LHCN-M2 (cell line): Measurements from ENCODE around the gene MOGAT3. TPM values are rescaled to one million over a fixed set of nuclear protein-coding genes. Genes with fewer than 3 reads are reported as not detected.
A peak's percentile ranks its signal among the peaks of the same experiment; 100 is the strongest.
"Not testable (repeated sequence)": the region's sequence is repeated elsewhere in the genome, so short reads cannot be mapped to it uniquely, and the experiment has no call there.

Source experiments
- DNase-seq: peaks from one replicate; pipeline ENCODE4 v3.0.0-alpha.2; 2012; ENCODE audit warnings: low read depth
- total RNA-seq: library from RNA; depleted of rRNA; stranded (reverse); fragments of >200 nt; gene quantifications from 2 replicates; pipeline ENCODE4 v1.2.3, GENCODE V29; 2014

The MOGAT3 gene
- total RNA-seq, 1 experiment from 2014 or later = not detected

DNA sequence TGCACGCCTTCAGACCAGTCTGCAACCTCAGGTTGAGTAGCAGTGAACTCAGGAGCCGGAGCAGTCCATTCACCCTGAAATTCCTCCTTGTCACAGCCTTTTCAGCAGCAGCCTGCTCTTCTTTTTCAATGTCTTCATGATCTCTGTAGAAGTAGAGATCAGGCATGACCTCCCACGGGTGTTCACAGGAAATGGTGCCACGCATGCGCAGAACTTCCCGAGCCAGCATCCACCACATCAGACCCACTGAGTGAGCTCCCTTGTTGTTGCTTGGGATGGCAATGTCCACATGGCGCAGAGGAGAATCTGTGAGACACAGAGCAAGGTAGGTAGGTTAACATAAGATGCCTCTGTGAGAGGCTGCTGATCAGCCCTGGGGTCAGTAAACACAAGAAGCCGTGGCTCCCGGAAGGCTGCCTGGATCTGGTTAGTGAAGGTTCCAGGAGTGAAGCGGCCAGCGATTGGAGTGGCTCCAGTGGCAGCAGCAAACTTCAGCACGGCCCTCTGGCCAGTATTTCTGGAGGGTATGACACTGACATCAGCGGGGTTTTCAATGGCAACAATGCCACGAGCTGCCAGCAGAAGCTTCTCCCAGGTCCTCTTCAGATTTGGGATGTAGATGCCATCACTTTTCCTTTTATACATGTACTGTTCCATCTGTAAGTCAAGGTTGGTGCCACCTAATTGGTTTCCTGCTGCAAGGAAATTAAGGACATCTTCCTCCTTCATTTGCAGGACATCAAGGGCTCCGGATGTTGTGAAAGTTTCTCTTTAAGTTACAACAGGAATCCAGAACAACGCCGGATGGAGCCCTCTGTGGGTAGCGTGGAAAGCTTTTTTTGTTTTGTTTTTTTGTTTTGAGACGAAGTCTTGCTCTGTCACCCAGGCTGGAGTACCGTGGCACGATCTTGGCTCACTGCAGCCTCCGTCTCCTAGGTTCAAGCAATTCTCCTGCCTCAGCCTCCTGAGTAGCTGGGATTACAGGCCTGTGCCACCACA is 3.2 kb upstream of the MOGAT3 start:
- not testable (repeated sequence) for DNase-seq

DNA sequence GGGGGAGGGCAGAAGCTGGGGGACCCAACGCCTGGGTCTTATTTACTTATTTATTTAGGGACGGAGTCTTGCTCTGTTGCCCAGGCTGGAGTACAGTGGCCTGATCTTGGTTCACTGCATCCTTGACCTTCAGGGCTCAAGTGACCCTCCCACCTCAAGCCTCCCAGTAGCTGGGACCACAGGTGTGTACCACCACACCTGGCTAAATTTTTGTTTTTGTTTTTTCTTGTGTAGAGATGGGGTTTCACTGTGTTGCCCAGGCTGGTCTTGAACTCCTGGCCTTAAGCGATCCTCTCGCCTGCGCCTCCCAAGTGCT is 1.7 kb upstream of the MOGAT3 start:
- no peak for DNase-seq

DNA sequence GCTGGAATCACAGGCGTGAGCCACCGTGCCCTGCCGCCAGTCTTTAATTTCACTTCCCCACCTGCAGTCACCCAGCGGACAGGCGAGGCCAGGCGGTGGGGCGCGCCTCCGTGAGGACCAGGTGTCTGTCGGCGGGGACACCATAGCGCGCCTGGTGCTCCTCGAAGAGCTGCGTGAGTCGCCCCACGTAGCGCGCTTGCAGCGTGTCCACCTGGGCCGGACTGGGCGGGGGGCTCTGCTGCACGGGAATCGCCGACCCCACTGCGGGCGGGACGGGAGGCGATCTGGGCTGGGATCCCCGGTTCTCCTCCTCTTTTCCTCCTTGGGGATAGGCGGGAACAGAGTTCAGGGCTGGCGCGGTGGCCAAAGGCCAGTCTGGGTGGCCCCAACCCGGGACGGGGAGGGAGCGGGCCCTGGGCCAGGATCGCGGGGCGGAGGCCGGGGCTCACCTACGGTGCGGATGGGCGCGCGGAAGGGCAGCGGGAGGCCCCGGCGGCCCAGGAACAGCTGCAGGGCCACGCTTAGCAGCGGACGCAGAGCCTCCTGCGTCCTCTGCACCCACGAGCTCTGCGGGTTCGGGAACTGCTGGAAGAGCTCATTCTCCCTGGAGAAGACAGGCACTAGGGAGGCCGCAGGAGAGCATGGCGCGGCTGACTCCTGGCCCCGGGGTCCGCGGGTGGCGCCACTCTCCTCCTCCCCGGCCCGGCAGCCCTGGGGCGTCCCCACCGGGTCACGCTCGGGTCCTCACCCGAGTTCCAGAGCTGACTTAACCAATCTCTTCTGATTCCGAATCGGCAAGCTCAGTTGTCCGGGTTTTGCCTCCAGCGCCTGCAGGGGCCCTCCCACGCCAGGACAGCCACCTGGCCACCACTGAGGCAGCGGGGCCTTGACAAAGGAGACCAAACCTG is 1.1 kb upstream of the MOGAT3 start:
- DNase-seq = no peak

DNA sequence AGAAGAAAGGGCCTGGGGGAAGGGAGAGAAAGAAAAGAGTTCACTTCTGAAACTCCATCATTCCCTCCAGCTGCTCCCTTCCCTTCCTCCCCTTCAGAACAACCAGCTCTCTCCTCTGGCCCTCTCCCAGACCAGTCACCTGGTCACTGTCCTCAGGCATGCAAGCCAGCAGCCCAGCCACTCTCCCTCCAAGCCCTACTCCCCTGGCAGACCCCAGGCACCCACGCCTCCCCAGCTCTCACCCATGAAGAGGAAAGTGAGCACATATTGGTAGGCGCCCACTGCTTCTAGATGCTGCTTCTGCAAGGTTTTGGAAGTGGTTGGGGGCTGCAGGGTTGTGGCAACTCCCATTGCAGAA is 353 bp downstream of the MOGAT3 start:
- DNase-seq = no peak

DNA sequence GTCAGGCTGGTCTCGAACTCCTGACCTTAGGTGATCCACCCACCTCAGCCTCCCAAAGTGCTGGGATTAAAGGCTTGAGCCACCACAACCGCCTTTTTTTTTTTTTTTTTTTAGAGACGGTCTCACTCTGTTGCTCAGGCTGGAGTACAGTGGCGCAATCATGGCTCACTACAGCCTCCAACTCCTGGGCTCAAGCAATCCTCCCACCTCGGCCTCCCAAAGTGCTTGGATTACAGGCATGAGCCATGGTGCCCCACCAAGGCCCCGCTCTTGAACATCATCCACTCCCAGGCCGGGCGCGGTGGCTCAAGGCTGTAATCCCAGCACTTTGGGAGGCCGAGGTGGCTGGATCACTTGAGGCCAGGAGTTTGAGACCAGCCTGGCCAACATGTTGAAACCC is 1.3 kb downstream of the MOGAT3 start:
- DNase-seq = not testable (repeated sequence)

DNA sequence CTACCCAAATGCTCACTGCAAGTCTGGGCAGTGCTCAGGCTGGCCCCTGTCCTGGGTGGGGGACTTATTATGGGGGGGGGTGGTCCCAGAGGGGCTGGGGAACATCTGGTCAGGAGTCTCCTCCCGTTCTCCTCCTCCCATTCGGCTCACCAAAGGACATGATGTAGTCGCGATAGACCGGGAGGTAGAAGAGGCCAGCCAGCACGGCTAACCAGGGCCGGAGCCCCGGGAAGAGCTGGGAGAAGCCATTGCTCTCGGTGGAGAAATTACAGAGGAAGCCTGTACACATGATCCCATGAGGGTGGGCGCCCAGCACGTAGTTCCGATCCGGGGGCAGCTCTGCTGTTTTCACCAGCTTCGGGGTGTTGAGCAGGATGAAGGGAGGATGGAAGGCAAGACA is 2.4 kb downstream of the MOGAT3 start:
- no peak for DNase-seq

DNA sequence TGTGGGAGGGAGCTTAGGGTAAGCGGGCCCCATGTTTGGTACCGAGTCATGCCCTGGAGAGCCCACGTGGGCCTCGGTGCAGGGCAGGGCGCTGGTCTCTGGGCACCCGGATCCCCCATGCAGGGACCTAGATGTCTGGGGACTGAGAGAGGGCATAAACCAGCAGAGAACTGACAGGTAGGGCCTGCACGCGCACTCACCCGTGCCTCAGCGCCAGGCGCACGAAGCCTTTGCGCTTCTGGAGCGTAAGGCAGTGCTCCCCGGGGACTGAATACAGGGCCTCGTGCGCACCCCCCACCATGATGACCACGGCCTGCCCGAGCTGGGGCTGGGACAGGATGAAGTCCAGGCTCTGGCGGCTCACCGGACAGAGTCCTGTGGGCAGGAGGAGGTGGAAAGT is 2.8 kb downstream of the MOGAT3 start:
- DNase-seq = no peak

DNA sequence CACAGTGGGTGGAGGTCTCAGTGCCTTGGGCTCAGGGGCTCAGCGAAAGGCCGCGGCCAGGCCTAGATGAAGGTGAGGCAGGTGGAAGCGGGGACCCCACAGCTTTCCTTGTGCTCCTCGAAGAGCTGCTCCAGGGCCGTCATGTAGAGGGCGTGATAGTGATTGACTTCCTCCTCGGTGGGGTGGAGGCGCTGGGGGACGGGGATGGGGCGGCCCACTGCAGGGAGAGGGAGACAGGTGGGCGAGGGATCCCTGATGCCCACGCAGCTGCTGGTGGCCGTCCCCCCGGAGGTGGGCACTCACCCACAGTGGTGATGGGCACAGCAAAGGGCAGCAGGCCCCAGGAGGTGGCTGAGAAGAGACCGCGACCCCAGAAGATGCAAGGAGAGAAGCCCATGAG is 5.0 kb downstream of the MOGAT3 start:
- DNase-seq = no peak

DNA sequence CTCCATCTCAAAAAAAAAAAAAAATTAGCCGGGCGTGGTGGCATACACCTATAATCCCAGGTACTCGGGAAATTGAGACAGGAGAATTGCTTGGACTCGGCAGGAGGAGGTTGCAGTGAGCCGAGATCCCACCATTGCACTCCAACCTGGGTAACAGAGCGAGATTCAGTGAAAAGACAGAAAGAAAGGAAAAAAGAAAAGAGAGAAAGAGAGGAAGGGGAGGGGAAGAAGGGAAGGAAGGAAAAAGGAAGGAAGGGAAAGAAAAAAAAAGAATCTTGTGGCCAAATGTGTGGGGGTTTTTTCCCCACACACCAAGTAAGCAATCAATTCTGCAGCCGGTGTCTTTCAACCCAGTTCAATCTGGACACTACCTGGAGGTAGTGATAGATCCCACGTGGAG is 11.7 kb downstream of the MOGAT3 start:
- no peak for DNase-seq

DNA sequence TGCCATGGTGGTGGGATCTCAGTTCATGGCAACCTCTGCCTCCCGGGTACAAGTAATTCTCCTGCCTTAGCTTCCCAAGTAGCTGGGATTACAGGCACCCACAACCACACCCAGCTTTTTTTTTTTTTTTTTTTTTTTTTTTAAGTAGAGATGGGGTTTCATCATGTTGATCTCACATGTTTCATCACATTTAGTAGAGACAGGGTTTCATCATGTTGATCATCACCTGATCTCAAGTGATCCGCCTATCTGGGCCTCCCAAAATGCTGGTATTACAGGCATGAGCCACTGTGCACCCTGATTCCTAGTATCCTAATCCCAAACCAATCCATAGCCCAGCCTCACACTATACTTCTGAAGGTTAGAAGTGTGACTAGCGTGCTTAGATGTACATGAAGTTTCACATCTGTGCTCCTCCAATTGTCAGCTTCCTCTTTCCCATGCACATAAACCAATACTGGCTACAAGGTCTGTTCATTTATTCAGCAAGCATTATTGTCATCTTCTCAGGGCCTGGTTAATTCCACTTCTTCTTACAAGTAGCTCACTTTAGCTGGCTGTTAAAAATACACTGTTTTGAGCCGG is 13.9 kb downstream of the MOGAT3 start:
- no peak for DNase-seq

DNA sequence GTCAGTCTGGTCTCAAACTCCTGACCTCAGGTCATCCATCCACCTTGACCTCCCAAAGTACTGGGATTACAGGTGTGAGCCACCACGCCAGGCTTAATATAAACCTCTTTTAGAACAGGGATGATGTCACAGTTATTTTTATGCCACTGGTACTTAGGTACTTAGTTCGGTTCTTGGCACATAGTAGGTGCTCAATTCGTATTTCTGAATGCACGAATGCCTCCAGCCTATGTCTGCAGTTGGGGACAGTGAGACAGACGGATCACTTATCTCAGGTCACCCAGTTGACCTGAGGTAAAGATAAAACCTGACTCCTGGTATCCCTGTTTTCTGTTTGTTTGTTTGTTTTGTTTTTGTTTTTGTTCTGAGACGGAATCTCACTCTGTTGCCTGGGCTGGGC is 14.6 kb downstream of the MOGAT3 start:
- no peak for DNase-seq

DNA sequence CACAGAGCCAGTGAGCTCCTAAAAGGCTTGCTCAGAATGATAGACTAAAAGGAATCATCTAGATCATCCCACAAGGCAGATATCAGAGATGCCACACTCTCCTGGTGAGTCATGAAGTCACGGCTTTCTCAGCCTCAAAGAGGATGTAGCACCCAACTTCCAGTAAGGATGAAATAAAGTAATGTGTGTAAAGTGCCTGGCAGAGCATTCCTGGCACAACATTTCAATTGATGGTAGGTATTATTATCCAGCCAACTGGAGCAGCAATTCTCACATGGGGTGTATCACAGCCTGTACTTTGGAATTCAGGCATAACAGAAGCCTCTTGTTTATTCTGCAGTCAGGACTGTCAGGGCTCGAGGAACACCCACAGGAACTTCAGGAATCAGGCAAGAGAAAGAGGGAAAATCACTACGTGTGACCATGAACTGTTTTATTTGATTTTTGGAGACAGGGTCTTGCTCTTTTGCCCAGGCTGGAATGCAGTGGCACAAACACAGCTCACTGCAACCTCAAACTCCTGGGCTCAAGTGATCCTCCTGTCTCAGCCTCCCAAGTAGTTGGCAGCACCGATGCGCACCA is 15.5 kb downstream of the MOGAT3 start:
- peak; percentile 74 for DNase-seq

DNA sequence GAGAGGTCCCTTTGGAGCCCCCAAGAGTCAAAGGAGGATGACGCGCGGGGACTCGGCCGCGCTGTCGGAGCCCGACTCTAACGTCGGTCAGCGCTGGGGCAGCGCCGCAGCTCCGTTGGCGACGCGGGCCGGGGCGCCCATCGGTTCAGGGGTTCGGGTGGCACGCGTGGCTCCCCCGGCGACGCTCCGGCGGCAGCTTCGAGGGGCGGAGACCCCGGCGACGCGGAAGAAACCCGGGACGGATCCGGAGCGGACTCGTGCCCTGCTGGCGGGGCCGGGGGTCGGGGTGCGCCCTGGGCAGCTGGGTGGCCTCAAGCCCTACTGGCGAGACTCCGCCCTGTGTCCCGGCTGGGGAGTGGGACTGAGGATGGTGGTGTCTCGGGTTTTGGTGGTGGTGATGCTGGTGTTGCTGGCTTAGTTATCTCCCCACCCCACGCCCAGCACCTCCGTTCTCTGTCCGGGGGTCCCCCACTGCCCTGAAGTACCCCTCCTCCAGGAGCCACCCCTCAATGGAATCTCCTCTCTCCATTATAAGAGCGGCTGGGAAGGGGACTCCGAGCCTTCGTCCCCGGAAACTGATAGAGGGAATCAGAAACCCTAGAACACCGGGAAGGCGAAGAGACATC is 20.6 kb downstream of the MOGAT3 start, which contains the start of gene NAT16:
Gene NAT16 (minus strand): TSS at position 164 of the 626 bp plus-strand sequence. CDS start 5,486 bp downstream, outside the sequence.
- no peak for DNase-seq

DNA sequence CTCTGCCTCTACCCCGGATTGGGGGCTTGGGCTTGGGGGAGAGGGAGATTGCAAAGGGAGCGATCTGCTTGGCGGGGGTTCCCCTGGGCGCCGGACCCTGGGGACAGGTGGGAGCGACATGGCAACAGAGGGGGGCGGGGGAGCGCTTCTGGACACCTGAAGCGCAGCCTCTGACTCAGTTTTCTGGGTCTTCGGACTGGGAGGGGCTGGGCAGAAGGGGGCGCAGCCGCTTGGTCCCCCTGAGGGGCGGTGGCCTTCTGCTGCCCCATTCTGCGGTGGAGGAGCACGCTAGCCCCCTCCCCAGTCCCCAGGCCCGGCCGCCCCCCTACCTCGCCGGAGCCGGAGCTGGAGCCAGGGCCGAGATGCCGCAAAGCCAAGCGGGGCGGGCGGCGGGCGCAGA is 21.1 kb downstream of the MOGAT3 start:
- DNase-seq = no peak

DNA sequence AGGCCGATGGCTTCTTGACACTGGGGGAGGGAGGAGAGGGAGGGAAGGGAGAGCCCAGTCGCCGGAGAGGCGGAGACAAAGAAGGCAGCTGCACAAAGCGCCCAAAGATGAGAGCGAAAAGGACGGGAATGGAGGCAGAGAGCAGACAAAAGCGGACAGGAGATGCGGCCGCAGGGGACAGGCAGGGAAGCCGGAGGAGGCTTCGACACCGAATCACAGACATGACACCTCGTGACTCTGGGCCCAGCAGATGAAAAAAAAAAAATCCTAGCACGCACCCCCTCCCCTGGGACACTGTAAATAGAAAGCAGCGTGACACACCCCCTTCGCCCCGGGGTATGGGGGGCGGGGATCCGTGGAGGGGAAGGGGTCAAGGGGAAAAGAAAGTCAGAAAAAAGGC is 21.7 kb downstream of the MOGAT3 start:
- no peak for DNase-seq

DNA sequence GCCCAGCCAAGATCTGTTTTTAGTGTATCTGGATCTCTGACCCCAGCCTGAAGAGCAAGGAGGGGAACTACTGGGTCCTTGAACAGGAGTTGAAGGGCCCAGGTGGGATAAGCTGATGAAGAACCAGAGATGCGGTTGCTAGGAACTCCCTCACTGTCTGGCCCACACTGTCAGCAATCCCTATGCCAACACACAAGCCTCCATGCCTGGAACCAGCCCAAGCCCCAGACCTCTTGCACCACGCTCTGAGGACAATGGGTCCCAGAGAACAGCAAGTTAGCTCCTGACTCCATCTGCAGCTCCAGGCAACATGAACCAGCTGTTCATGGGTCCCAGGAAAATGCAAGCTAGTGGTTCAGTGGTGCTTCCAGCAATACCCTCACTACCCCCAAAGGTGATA is 23.2 kb downstream of the MOGAT3 start:
- DNase-seq = no peak

DNA sequence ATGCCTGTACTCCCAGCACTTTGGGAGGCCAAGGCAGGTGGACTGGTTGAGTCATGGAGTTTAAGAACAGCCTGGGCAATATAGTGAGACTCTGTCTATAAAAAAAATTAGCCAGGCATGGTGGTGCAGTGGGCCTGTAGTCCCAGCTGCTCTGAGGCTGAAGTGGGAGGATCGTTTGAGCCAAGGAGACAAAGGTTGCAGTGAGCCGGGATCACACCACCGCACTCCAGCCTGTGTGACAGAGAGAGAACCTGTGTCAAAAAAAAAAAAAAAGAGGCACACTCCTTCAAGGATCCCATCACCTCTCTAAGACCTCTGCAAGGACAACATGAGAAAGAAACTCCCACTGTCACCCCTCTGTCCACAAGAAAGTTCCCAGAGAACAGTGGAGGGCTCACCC is 25.2 kb downstream of the MOGAT3 start:
- DNase-seq = no peak

DNA sequence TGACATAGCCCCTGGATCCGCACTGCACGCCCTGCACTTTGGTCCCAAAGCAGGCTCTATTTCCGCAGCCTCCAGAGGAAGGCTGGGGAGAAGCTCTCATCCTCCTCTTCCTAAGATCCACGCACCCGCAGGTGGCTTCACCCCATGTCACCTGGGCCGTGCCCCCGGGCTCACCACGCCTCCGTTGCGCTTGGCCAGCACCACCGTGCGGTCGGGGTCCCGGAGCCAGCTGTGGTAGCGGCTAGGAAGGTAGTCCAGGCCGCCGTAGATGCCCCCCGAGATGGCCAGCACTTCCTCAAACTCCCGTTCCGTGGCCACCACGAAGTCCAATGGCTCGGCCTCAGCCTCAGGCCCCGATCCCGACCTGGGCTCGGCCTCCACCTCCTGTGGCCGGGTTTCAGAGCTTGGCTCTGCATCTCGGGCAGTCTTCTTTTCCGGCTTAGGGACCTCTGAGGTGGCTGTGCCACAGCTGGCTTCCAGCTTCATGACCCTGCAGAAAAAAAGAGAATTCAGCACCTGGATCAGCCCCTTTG is 26.4 kb downstream of the MOGAT3 start:
- DNase-seq = no peak

DNA sequence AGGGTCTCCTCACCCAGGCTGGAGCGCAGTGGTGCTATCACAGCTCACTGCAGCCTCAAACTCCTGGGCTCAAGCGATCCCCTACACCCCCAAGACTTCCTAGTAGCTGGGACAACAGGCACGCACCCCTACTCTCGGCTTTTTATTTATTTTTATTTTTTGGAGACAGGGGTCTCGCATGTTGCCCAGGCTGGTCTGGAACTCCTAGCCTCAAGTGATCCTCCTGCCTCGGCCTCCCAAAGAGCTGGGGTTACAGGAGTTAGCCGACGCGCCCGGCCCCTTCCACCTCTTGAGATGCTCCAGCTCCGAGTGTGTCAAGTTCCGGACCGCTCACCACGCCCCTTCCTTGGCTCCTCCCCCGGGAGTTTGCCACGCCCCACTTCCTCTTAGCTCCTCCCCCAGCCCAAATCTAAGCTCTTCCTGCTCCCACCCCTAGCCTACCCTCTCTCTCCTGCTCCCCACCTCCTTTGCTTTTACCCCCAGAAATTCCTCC is 27.0 kb downstream of the MOGAT3 start:
- peak; percentile 64 for DNase-seq

DNA sequence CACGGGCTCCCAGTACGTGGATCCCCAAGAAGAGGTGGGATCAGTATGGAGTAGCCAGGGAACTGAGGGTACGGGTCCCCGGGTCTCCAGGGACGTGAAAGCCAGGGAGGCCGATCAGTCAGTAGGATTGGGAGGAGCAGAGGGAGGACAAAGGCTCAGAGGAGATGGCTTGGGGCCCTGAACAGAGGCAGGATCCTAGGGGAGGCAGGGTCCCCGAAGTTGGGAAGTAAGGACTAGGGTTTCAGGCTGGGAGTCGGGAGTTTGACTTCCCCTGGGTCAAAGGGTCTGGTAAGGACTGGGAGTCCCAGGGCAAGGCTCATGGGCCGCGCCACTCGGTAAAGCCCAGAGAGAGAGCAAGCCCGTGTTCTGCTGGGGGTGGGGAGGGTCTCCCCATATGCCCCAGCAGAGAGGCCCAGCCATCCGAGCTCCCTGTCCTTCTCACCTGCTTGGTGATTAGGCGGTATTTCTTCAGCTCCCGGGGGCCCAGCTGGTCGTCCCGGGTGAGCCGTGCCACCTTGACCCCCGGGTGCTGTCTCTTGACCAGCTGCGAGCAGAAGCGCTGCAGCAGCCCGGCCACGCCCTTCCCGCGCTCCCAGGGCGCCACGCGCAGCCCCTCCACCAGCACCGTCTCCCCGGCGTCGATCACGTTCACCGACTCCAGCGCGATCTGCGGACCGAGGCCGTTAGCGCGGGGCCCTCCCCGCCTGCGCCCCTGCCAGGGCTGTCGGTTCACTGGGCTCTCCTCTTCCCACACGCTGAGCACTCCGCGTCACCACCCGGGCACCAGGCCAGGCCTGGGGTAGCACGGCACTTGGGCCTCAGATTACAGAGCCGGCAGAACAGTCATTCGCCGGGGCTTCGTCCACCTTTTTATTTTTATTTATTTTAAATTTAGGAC is 27.7 kb downstream of the MOGAT3 start:
- peak; percentile 81 for DNase-seq
